ENCODE results near the gene CACNA1S.

The CACNA1S gene

GRCh38 chr1:201023920-201024624 is 88.2 kb downstream of the CACNA1S start:
- no peak for FAIRE-seq

- FAIRE-seq: no peak
Measured at GRCh38 chr1:201023517-201023902, 88.7 kb downstream of the CACNA1S start, which contains the start of gene KIF21B. TSS of gene KIF21B (minus strand) at chr1:201023714. CDS start at chr1:201023383, 331 bp downstream.

GRCh38 chr1:201022820-201023516 is 89.3 kb downstream of the CACNA1S start:
- no peak for FAIRE-seq

GRCh38 chr1:201022493-201022819 is 89.8 kb downstream of the CACNA1S start:
- FAIRE-seq: no peak

- FAIRE-seq: no peak
Measured at GRCh38 chr1:201021630-201022492, 90.4 kb downstream of the CACNA1S start.

- FAIRE-seq: no peak
Measured at GRCh38 chr1:201020721-201021629, 91.3 kb downstream of the CACNA1S start.

GRCh38 chr1:201020040-201020591 is 92.1 kb downstream of the CACNA1S start:
- no peak for FAIRE-seq

GRCh38 chr1:201019321-201019977 is 92.8 kb downstream of the CACNA1S start:
- FAIRE-seq: no peak

GRCh38 chr1:201017828-201018163 is 94.4 kb downstream of the CACNA1S start:
- FAIRE-seq: no peak

GRCh38 chr1:201016943-201017827 is 95.0 kb downstream of the CACNA1S start:
- FAIRE-seq: no peak

GRCh38 chr1:201016211-201016651 is 96.0 kb downstream of the CACNA1S start:
- FAIRE-seq: no peak

- no peak for FAIRE-seq
Measured at GRCh38 chr1:201015551-201016091, 96.6 kb downstream of the CACNA1S start.

- no peak for FAIRE-seq
Measured at GRCh38 chr1:201014816-201015200, 97.4 kb downstream of the CACNA1S start.

GRCh38 chr1:201013991-201014815 is 98.0 kb downstream of the CACNA1S start:
- FAIRE-seq: no peak

- no peak for FAIRE-seq
Measured at GRCh38 chr1:201013031-201013485, 99.2 kb downstream of the CACNA1S start.

- no peak for FAIRE-seq
Measured at GRCh38 chr1:201011616-201012015, 100.6 kb downstream of the CACNA1S start.

GRCh38 chr1:201009962-201010645 is 102.1 kb downstream of the CACNA1S start:
- FAIRE-seq: no peak

GRCh38 chr1:201008666-201009360 is 103.4 kb downstream of the CACNA1S start:
- no peak for FAIRE-seq

All from colon (tissue), 2 donors.